CD4-positive, alpha-beta T cell treated with Interleukin-15 for 1 hour (primary cell): ENCODE measurements around the gene IKBIP.
"Not testable (repeated sequence)": the region's sequence is repeated elsewhere in the genome, so short reads cannot be mapped to it uniquely, and the experiment has no call there.

Experiments
- DNase-seq: peaks from one replicate; pipeline ENCODE4 v3.0.0-alpha.2; 2020

Gene IKBIP, protein sequence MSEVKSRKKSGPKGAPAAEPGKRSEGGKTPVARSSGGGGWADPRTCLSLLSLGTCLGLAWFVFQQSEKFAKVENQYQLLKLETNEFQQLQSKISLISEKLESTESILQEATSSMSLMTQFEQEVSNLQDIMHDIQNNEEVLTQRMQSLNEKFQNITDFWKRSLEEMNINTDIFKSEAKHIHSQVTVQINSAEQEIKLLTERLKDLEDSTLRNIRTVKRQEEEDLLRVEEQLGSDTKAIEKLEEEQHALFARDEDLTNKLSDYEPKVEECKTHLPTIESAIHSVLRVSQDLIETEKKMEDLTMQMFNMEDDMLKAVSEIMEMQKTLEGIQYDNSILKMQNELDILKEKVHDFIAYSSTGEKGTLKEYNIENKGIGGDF

DNA sequence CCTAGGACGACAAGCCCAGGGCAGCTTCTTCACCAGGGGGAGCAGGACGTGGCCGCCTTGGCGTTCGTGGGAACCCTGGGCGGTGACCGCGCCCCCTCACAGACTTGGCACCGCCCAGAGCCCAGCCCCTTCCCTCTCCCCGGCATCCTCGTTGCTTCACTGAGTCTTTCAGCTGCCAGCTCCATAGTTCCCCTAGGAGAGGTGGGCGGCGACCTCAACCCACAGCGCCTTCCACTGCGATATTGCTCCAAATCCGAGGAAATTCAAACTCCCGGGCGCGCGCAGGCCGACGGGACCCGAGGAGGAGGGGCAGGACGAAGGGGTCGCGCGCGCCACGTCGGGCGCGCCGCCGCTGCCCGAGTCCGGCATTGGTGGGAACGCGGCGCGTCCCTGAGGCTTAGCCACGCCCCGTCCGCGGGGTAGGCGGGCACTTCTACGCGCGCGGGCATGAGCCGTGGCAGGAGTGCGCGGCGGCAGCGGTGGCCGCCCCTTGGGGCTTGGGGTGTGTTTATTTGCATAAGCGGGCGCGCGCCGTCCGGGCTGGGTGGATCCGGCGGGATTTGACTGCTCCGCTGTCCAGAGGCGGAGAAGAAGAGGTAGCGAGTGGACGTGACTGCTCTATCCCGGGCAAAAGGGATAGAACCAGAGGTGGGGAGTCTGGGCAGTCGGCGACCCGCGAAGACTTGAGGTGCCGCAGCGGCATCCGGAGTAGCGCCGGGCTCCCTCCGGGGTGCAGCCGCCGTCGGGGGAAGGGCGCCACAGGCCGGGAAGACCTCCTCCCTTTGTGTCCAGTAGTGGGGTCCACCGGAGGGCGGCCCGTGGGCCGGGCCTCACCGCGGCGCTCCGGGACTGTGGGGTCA, at the start of gene IKBIP, which contains the start of gene APAF1:
Gene IKBIP (minus strand): TSS at position 77 of the 860 bp plus-strand sequence. CDS start 87 bp downstream, outside the sequence.
Gene APAF1 (plus strand): TSS at position 579 of the 860 bp plus-strand sequence. CDS start 3,070 bp downstream, outside the sequence.
- peak; percentile 94 for DNase-seq

- DNase-seq = no peak
Observed at GRCh38 chr12:98691351-98691750, 46.8 kb upstream of the IKBIP start.

- no peak for DNase-seq
Observed at GRCh38 chr12:98686603-98687002, 42.0 kb upstream of the IKBIP start.

DNA sequence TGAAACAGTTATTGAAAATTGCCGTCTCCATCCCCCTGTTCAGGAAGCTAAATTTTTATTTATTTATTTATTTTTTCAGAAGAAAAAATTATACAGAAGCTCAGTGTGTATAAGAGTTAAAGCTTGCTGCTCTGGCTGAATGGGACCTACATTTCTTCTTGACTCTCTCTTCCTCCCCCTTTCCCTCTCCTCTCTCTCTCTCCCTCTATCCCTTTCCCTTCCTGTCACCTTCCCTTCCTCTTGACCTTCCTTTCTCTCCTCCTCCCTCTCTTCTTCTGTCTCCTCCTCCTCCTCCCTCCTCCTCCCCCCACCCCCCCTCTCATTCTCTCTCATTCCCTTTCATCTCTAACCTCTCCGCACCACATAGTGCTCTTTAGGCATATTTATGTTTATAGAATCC, 39.6 kb upstream of the IKBIP start:
- DNase-seq = no peak

GRCh38 chr12:98679611-98680005, 35.0 kb upstream of the IKBIP start:
- no peak for DNase-seq

GRCh38 chr12:98678946-98679610, 34.5 kb upstream of the IKBIP start:
- no peak for DNase-seq

GRCh38 chr12:98678236-98678945, 33.8 kb upstream of the IKBIP start:
- DNase-seq = no peak

DNA sequence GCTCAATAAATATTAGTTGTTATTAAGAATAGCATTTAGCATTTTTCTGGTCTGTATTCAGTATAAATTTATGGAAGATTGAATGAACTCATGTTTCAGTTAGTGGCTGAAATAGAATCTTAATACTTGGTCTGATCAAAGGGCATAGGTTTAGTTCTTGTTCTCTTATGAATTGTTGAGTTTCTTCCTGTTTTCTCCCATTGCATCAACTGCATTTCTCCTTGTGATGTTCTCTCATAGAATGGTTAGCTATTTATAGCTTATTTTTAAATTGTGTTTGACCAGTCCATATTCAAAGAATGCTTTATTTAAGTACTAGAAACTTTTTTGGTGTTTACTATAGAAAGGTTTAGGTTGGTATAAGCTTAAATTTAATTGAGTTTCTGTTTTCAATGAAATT, 30.3 kb upstream of the IKBIP start:
- DNase-seq = no peak

DNA sequence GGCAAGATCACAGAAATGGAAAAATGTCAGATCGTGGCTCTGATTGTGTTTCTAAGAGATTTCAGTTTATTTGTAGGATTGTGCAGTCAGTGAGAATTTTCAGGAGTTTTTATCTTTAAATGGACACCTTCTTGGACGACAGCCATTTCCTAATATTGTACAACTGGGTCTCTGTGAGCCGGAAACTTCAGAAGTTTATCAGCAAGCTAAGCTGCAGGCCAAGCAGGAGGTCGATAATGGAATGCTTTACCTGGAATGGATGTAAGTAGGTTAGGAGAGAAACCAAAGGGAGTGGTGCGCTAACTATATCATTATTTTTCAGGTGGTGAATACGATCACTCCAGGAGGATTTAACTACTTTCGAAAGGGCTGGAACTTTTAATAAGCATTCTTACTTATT, 26.9 kb upstream of the IKBIP start:
- no peak for DNase-seq

- no peak for DNase-seq
Observed at GRCh38 chr12:98669751-98670150, 25.2 kb upstream of the IKBIP start.

GRCh38 chr12:98660521-98660920, 15.9 kb upstream of the IKBIP start:
- DNase-seq = no peak

DNA sequence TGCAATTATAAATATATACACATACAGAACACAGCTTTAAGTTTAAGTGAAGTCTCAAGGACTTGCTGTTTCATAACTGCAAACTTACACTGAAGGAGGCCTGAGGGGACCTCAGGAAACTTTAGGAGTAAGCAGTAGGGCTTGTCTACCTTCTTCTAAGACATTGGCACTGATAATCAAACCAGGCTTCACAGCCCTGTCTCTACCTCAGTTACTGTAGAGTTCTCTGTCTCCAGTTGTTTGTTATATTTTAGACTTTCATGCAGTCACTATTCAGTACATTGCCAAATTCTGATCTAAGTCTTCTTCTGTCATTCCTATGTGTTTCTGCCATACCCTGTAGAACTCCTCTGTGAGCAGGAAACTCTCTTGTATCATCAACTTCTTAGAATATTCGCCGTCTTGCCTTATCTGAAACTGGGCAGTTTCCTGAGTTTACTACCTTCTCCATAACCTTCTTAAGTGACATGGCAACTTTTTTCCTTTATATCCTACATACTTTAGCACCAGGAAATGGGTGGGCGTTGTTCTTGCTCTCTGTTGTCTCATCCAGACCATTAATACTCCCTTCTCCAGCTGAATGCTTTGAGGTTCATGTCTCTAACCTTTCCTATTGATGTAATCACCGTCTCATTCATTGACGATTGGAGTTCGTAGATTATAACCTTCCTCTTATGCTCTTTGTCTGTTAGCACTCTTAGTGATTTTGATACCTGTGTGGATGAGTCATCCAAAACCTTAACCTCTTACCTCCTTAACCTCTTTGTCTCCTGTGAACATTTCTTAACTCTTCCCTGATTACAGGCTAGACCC, 11.9 kb upstream of the IKBIP start:
- no peak for DNase-seq

DNA sequence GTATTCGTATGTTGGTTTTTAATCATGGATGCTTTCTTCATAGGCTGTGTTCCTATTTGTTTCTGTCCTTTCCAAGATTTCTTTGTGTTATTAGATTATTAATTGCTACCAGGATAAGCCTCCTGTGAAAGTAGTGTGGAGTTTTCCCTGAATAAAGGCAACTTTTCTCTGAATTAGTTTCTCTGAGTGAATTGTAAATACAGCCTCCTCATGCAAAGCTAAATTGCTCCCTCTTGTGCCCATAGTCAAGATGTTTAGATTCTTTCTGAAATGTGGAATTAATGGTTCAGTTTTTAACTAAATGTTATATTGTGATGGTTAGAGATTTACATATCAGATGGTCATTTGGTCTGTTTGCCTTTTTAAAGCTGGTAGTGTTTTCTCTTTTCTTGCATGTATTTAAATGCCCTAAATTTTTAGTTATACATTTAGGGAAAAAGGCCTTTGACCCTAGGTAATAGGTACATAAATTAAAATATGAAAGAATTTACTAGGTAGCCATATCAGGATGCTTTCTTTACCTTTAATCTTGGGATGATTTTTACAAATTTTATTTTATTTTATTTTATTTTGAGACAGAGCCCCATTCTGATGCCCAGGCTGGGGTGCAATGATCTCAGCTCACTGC, 9.4 kb upstream of the IKBIP start:
- no peak for DNase-seq

DNA sequence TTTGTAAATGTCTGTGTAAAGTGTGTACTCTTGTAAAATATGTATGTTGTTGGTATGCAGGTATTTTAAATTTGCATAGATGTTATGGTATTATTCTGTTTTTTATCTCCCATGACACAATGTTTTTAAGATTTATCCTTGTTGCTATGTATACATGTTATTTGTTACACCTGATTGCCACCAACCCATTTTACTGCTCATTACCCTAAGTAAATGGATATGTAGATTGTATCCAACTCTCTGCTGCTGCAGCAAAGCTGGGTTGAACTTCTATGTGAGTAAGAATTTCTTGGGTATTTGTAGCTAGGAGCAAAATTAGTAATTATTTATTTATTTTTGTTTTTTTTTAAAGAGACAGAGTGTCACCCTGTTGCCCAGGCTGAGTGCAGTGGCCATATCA, 6.7 kb upstream of the IKBIP start:
- DNase-seq = no peak

- no peak for DNase-seq
Observed at GRCh38 chr12:98646294-98647090, 1.9 kb upstream of the IKBIP start.

GRCh38 chr12:98645572-98646067, 1.0 kb upstream of the IKBIP start:
- DNase-seq = no peak

DNA sequence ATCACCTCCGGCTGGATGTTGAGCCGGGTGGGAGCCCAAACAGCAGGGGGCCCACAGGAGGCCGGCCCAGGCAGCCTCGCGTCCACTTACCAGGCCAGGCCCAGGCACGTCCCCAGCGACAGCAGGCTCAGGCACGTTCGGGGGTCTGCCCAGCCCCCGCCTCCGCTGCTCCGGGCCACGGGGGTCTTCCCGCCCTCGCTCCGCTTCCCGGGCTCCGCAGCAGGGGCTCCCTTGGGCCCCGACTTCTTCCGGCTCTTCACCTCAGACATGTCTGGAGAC, 216 bp downstream of the IKBIP start:
- DNase-seq = no peak

DNA sequence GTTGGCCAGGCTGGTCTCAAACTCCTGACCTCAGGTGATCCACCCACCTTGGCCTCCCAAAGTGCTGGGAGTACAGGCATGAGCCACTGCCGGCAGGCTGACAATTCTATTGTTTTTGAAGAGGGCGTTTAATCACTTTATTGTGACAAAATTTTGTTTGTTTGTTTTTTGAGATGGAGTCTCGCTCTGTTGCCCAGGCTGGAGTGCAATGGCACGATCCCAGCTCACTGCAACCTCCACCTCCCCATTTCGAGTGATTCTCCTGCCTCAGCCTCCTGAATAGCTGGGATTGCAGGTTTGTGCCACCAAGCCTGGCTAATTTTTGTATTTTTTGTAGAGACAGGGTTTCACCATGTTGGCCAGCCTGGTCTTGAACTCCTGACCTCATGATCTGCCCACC, 1.8 kb downstream of the IKBIP start:
- not testable (repeated sequence) for DNase-seq

DNA sequence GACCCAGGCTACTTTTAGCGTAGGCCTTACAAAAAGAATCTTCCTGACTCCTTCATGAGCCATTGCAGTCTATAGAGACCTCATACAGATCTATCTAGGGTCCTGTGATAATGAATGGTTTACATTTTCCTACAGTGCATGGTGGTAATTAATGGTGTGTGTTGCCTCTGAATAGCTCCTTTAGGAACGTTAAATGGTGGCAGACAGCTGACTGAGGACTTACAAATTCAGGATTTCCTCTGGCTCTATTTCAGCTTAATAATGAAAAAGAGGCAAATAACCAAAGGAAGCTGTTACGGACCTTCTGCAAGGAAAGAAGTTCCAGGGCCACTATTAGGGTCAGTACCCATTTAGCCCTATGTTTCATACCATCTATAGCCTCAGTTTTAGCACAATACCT, 5.1 kb downstream of the IKBIP start:
- DNase-seq = no peak

- DNase-seq = no peak
Observed at GRCh38 chr12:98638009-98638408, 6.6 kb downstream of the IKBIP start.

GRCh38 chr12:98637068-98637467, 7.5 kb downstream of the IKBIP start:
- DNase-seq = no peak
